ENCODE measurements around the gene KCNMA1. TPM values are rescaled to one million over a fixed set of nuclear protein-coding genes. Genes with fewer than 3 reads are reported as not detected.

KCNMA1 gene
- total RNA-seq, 1 experiment from 2014 or later, result 0.49 TPM

DNA sequence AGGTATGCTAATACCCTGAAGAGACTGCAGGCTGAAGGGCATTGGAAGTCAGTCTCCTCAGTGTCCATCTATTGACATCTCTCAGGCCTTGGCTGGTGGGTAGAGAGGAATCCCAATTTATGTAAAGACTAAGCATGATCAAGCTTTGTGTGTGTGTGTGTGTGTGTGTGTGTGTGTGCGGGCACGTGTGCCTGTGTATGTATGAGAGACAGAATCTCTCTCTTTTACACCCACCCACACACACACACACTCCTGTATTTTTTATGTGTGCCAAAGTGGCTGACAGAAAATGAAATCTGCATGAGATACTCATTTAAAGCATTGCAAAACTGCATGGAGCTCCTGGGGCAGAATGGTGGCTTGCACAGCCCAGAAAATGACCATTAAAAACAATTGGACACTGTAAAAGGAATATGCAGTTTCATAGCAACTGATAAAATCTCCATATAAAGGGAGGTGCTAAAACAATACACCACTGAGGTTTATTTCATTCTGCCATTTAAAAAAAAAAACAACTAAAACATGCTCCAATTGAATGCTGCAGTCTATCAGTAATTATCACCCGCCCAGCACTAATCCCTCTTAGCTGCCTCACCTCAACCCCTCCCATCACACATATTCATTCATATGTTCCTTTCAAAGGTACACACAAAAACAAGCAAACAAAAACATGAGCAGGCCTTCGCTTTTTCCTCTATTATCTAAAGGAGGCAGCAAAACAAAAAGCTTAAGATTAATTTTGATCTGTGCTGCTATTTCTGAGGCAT, 385.0 kb downstream of the KCNMA1 start:
- no peak overlapping the region for H3K9ac ChIP-seq (ENCODE audit: low read length)
- H3K27me3 ChIP-seq (ENCODE audit: insufficient read depth, low read length), result peaks cover 19% of the 10 kb centered on the region; the same call in 1 of the 2 replicates
- ChIA-PET RAD21 (ENCODE audit: low non-redundant PET in 1 of 2, low total read pairs in 2 of 2, uncharacterized antibody in 2 of 2, unreplicated experiment in 2 of 2) (no interaction called here), CTCF (interaction anchor here (0.7 kb wide), 1 partner anchor 109 kb away, joined by 4 read pairs; no protein-coding TSS in a partner anchor), POLR2A (no interaction called here)
- H3K9me2 ChIP-seq (ENCODE audit: insufficient read depth), result no peaks in the 10 kb centered on the region
- no peaks in the 10 kb centered on the region for H3K4me1 ChIP-seq (ENCODE audit: control insufficient read depth in 1 of 2, insufficient read depth in 2 of 2, low read length in 2 of 2)
- no peak overlapping the region for H3K4me3 ChIP-seq (replicated peaks in 1 of 2; ENCODE audit: low read depth in 1 of 2, low read length in 2 of 2)
- H3K9me3 ChIP-seq (ENCODE audit: control insufficient read depth in 1 of 2, insufficient read depth in 1 of 2, low read depth in 1 of 2, low read length in 2 of 2), result no peaks in the 10 kb centered on the region
- no peaks in the 10 kb centered on the region for H4K20me1 ChIP-seq (ENCODE audit: insufficient read depth)
- no peak for ATAC-seq
- no peak overlapping the region for H3K4me2 ChIP-seq (ENCODE audit: low read length)
- no peaks in the 10 kb centered on the region for H3K79me2 ChIP-seq (ENCODE audit: insufficient read depth, low read length)
- H3K27ac ChIP-seq (ENCODE audit: low read depth, low read length), result no peak overlapping the region
- BruUV-seq (replicated peaks), result no TSS peak
- intact Hi-C loops (cut with micrococcal nuclease), result loop anchor here (5.0 to 10.0 kb wide), 2 partner anchors 242 to 460 kb away; no protein-coding TSS in a partner anchor
- no peak for DNase-seq (ENCODE audit: low read depth, low spot score)
- TF ChIP-seq EGR1 (IDR thresholded peaks at IDR 0.05; ENCODE audit: low read depth) (no peak), YY1 (IDR thresholded peaks at IDR 0.05; ENCODE audit: extremely low read depth, insufficient replicate concordance, low read depth, low read length) (no peak), CEBPB (IDR thresholded peaks at IDR 0.05; ENCODE audit: low read depth) (no peak), FOSL1 (IDR thresholded peaks at IDR 0.05; ENCODE audit: low read depth) (no peak), SP1 (IDR thresholded peaks at IDR 0.05; ENCODE audit: low read depth) (no peak), ZNF274 (IDR thresholded peaks at IDR 0.05; ENCODE audit: low read depth, low read length) (no peak), RAD21 (IDR thresholded peaks at IDR 0.05; ENCODE audit: low read depth) (no peak), ZFX (IDR thresholded peaks at IDR 0.05) (no peak)
- H2AFZ ChIP-seq (ENCODE audit: low read depth, low read length, poor library complexity, severe bottlenecking), result no peak overlapping the region
- no peaks in the 10 kb centered on the region for H3K36me3 ChIP-seq (ENCODE audit: control insufficient read depth in 1 of 2, insufficient read depth in 2 of 2, low read length in 2 of 2)

DNA sequence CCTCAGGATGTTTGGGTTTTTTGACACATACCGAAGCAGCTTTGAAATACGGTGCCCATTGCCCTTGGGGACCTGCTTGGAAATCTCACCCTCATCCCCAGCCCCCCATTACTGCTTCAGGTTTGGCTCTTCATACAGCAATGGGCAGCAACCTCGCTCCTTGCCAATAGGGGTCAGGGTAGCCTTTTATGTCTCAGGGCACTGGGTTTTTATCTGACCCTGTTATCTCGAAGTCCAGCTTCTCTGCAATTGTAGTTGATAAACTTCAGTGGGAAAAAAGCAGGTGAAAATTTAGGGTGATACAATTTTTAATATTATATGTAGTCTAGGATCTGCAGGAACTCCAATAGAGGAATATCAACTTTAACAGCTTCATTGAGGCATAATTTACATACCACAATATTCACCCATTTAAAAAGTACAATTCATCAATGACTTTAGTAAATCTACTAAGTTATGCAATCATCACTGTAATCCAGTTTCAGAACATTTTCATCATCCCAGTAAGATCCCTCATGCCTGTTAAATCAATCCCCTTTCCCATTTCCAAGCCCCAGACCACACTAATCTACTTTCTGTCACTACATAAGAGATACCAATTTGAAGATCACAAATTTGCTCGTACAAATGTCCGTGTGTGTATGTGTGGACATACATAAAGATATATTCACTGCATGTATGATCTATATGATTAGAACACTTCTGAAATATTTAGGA, 386.2 kb downstream of the KCNMA1 start:
- BruUV-seq (replicated peaks), result no TSS peak
- Histone ChIP-seq H3K27ac (ENCODE audit: low read depth, low read length) (no peak overlapping the region), H4K20me1 (ENCODE audit: insufficient read depth) (no peaks in the 10 kb centered on the region), H3K9me2 (ENCODE audit: insufficient read depth) (no peaks in the 10 kb centered on the region), H3K36me3 (ENCODE audit: control insufficient read depth in 1 of 2, insufficient read depth in 2 of 2, low read length in 2 of 2) (no peaks in the 10 kb centered on the region), H3K9ac (ENCODE audit: low read length) (no peak overlapping the region), H3K4me2 (ENCODE audit: low read length) (no peak overlapping the region), H3K9me3 (ENCODE audit: control insufficient read depth in 1 of 2, insufficient read depth in 1 of 2, low read depth in 1 of 2, low read length in 2 of 2) (no peaks in the 10 kb centered on the region), H3K4me3 (replicated peaks in 1 of 2; ENCODE audit: low read depth in 1 of 2, low read length in 2 of 2) (no peak overlapping the region), H3K79me2 (ENCODE audit: insufficient read depth, low read length) (no peaks in the 10 kb centered on the region), H3K27me3 (ENCODE audit: insufficient read depth, low read length) (peaks cover 19% of the 10 kb centered on the region; the same call in 1 of the 2 replicates), H2AFZ (ENCODE audit: low read depth, low read length, poor library complexity, severe bottlenecking) (no peak overlapping the region), H3K4me1 (ENCODE audit: control insufficient read depth in 1 of 2, insufficient read depth in 2 of 2, low read length in 2 of 2) (no peaks in the 10 kb centered on the region)
- DNase-seq (ENCODE audit: low read depth, low spot score) (peak; percentile 13), ATAC-seq (peak; percentile 87)
- ChIA-PET POLR2A (no interaction called here), CTCF (interaction anchor here (1.0 to 2.2 kb wide), 2 partner anchors 77 to 392 kb away, joined by 3 to 12 read pairs; no protein-coding TSS in a partner anchor), RAD21 (ENCODE audit: low non-redundant PET in 1 of 2, low total read pairs in 2 of 2, uncharacterized antibody in 2 of 2, unreplicated experiment in 2 of 2) (no interaction called here)
- TF ChIP-seq, protein P1, sequence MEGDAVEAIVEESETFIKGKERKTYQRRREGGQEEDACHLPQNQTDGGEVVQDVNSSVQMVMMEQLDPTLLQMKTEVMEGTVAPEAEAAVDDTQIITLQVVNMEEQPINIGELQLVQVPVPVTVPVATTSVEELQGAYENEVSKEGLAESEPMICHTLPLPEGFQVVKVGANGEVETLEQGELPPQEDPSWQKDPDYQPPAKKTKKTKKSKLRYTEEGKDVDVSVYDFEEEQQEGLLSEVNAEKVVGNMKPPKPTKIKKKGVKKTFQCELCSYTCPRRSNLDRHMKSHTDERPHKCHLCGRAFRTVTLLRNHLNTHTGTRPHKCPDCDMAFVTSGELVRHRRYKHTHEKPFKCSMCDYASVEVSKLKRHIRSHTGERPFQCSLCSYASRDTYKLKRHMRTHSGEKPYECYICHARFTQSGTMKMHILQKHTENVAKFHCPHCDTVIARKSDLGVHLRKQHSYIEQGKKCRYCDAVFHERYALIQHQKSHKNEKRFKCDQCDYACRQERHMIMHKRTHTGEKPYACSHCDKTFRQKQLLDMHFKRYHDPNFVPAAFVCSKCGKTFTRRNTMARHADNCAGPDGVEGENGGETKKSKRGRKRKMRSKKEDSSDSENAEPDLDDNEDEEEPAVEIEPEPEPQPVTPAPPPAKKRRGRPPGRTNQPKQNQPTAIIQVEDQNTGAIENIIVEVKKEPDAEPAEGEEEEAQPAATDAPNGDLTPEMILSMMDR (IDR thresholded peaks at IDR 0.05 in 2 of 3, conservative IDR thresholded peaks at IDR 0.05 in 1 of 3; ENCODE audit: borderline replicate concordance in 1 of 3, insufficient read depth in 1 of 3, low read depth in 2 of 3, low read length in 2 of 3), result peak; percentile 56 to 79 (median 71)
- TF ChIP-seq, protein P2, sequence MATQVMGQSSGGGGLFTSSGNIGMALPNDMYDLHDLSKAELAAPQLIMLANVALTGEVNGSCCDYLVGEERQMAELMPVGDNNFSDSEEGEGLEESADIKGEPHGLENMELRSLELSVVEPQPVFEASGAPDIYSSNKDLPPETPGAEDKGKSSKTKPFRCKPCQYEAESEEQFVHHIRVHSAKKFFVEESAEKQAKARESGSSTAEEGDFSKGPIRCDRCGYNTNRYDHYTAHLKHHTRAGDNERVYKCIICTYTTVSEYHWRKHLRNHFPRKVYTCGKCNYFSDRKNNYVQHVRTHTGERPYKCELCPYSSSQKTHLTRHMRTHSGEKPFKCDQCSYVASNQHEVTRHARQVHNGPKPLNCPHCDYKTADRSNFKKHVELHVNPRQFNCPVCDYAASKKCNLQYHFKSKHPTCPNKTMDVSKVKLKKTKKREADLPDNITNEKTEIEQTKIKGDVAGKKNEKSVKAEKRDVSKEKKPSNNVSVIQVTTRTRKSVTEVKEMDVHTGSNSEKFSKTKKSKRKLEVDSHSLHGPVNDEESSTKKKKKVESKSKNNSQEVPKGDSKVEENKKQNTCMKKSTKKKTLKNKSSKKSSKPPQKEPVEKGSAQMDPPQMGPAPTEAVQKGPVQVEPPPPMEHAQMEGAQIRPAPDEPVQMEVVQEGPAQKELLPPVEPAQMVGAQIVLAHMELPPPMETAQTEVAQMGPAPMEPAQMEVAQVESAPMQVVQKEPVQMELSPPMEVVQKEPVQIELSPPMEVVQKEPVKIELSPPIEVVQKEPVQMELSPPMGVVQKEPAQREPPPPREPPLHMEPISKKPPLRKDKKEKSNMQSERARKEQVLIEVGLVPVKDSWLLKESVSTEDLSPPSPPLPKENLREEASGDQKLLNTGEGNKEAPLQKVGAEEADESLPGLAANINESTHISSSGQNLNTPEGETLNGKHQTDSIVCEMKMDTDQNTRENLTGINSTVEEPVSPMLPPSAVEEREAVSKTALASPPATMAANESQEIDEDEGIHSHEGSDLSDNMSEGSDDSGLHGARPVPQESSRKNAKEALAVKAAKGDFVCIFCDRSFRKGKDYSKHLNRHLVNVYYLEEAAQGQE (IDR thresholded peaks at IDR 0.05; ENCODE audit: low read depth), result no peak
- TF ChIP-seq RAD21 (IDR thresholded peaks at IDR 0.05; ENCODE audit: low read depth), result peak; percentile 74
- intact Hi-C loops (cut with micrococcal nuclease), result loop anchor here (1.0 to 10.0 kb wide), 3 partner anchors 243 to 461 kb away; no protein-coding TSS in a partner anchor

All from HCT116 (cell line).